ENCODE data around the gene PFKL. TPM values are rescaled to one million over a fixed set of nuclear protein-coding genes. Genes with fewer than 3 reads are reported as not detected.

The PFKL gene
- polyA plus RNA-seq, 4 donors: 138 to 281 (median 216) TPM

DNA sequence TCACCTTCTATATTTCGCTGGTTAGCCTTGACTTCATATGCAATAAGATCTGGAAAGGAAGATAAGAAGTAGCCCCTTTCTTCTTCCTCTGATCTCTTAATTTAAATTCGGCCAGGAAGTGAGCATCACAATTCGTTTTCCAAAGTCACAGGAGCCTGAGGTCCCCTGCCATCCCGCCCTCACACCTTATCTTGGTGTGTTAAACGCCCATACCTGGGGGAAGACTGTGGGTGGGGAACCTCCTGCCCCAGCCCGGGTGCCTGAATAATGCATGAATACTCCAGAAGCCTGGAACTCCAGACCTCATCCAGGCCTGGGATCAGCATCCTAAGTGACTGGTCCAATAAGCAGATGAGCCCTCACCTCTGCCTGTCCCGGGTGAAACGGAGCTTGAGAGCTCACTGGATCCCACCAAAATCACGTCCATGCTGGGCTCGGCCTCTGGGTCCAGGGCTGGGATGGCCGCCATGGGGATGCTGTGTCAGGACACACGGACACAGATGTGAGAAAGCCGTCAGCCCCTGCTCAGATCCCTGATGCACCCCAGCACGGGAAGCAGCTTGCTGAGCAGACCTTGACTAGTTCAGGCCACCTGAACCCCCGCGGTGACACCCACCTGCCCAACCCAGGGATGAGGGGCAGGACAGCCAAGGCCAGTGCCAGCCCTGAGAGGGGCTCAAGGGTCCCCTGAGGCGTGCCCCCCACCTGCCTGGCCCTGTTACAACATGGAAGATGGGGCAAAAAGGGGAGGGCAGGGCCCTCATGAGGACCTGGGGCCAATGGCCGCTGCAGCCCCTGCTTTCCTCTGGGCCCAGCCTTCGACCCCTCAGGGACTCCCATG lies 38.8 kb upstream of the PFKL start:
- no peak for DNase-seq

DNA sequence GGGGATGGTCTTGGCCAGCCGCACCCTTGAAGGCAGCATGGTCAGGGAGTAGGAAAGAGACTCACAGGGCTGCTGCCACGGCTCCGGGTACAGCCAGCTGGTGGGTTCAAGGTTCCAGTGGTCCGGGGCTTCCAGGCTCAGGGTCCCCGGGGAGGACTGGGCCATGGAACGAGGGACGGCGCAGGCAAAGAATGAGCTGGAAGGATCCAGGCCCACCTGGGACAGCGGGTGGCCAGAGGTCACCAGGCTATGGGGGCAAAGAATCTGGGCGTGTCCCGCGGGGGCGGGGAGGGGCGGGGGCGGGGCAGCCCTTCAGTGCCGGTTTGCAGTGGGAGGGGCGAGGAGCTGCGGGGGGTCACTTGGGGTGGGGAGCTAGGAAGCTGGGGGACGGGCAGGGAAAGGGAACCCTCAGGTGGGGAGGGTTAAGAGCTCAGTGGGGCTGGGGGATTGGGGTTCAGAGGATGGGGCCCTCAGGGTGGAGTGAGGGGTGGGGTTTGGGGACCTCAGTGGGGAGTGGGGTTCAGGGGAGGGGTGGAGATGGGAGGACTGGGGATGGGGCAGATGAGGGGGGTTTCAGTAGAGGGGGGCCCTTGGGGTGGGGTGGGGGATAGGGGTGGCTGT lies 38.1 kb upstream of the PFKL start, which contains the start of gene DNMT3L:
Gene DNMT3L (minus strand): TSS at position 223 of the 621 bp plus-strand sequence. CDS start 638 bp downstream, outside the sequence.
- no peaks in the 10 kb centered on the region for H3K4me1 ChIP-seq (ENCODE audit: control insufficient read depth in 3 of 3, insufficient read depth in 2 of 3, low read depth in 1 of 3, low read length in 2 of 3)
- FAIRE-seq (no peak), DNase-seq (no peak)
- no peak within 1 kb of the TSS for H3K27ac ChIP-seq (ENCODE audit: low read depth in 1 of 3, low read length in 2 of 3)
- H3K27me3 ChIP-seq (ENCODE audit: control insufficient read depth in 3 of 3, insufficient read depth in 3 of 3, low read length in 3 of 3): no peaks in the 10 kb centered on the region
- WGBS, 3 donors: 32 to 64% (median 48%) methylated on average over 15 to 19 of the region's 19 CpGs
- no peak within 1 kb of the TSS for H3K4me3 ChIP-seq (ENCODE audit: low read depth in 1 of 3, low read length in 3 of 3)
- H3K9me3 ChIP-seq (ENCODE audit: control insufficient read depth in 2 of 2, insufficient read depth in 1 of 2, low read depth in 1 of 2, low read length in 1 of 2): peaks cover 0 to 8% of the 10 kb centered on the region in 2 donors
- H3K36me3 ChIP-seq (ENCODE audit: control insufficient read depth in 3 of 3, insufficient read depth in 2 of 3, low read depth in 1 of 3, low read length in 3 of 3): no peaks in the 10 kb centered on the region

More for the DNA sequence above, 38.8 kb upstream of the PFKL start:
- no peak overlapping the region for H3K4me3 ChIP-seq (ENCODE audit: low read depth in 1 of 3, low read length in 3 of 3)
- no peaks in the 10 kb centered on the region for H3K36me3 ChIP-seq (ENCODE audit: control insufficient read depth in 3 of 3, insufficient read depth in 2 of 3, low read depth in 1 of 3, low read length in 3 of 3)
- no peaks in the 10 kb centered on the region for H3K4me1 ChIP-seq (ENCODE audit: control insufficient read depth in 3 of 3, insufficient read depth in 2 of 3, low read depth in 1 of 3, low read length in 2 of 3)
- peaks cover 0 to 8% of the 10 kb centered on the region in 2 donors for H3K9me3 ChIP-seq (ENCODE audit: control insufficient read depth in 2 of 2, insufficient read depth in 1 of 2, low read depth in 1 of 2, low read length in 1 of 2)
- 76 to 80% (median 80%) methylated on average over 18 to 19 of the region's 19 CpGs for WGBS, 3 donors
- no peaks in the 10 kb centered on the region for H3K27me3 ChIP-seq (ENCODE audit: control insufficient read depth in 3 of 3, insufficient read depth in 3 of 3, low read length in 3 of 3)
- H3K27ac ChIP-seq (ENCODE audit: low read depth in 1 of 3, low read length in 2 of 3): no peak overlapping the region
- no peak for FAIRE-seq

DNA sequence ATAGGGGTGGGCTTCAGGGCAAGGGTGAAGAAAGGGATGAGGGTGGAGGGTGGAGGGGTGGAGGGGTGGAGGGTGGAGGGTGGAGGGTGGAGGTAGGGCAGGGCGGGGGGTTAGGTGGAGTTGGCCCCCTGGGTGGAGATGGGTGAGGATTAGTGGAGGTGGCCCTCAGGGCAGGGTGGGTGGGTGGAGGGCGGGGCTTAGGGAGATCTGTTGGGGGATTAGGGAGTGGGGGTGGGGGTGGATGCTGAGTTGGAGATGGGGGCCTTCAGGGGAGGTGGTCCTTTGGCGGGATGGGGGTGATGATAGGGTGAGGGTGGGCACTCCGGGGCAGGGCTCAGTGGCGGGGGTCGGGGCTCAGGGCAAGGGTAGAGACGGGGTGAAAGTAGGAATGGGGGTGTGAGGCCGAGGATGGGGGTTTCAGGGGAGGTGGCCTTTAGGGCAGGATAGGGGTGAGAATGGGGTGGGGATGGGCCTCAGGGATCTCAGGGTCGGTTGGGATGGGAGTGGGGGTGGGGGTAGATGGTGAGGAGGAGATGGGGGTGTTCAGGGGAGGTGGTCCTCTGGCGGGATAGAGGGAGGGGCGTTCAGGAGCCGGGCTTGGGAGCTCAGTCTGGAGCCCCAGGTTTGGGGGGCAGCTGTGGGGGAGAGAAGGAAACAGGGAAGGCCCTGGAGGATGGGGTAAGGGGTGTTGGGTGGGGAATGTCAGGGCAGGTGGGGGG lies 37.4 kb upstream of the PFKL start:
- DNase-seq: no peak

DNA sequence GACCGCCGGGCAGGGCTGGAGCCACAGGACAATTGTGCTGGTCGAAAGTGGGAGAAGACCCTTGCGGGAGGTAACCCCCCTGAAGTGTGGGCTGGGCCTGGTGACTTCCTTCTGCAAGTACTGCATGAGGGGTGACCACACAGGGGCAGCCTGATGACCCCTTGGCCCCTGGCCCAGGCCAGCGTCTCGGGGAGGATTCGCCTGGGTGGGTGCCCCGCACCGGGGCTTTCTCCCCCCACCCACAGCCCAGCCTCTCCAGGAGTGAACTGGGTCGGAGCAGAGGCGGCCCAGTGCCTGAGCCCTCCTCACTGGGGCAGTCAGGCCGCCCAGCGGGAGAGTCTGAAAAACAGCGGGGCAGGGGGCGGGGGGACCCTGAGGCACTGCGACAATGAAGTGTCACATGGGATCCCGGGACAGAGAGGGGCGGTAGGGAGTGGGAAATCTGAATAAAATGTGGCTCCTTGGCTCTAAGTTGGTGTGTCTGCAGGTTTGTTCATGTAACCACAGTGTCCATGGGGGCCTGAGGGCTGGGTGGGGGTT lies 36.6 kb upstream of the PFKL start:
- H3K27ac ChIP-seq (ENCODE audit: low read depth in 1 of 3, low read length in 2 of 3): no peak overlapping the region
- DNase-seq (no peak), FAIRE-seq (no peak)
- no peaks in the 10 kb centered on the region for H3K36me3 ChIP-seq (ENCODE audit: control insufficient read depth in 3 of 3, insufficient read depth in 2 of 3, low read depth in 1 of 3, low read length in 3 of 3)
- H3K27me3 ChIP-seq (ENCODE audit: control insufficient read depth in 3 of 3, insufficient read depth in 3 of 3, low read length in 3 of 3): no peaks in the 10 kb centered on the region
- H3K4me1 ChIP-seq (ENCODE audit: control insufficient read depth in 3 of 3, insufficient read depth in 2 of 3, low read depth in 1 of 3, low read length in 2 of 3): no peaks in the 10 kb centered on the region
- H3K9me3 ChIP-seq (ENCODE audit: control insufficient read depth in 2 of 2, insufficient read depth in 1 of 2, low read depth in 1 of 2, low read length in 1 of 2): peaks cover 0 to 8% of the 10 kb centered on the region in 2 donors
- no peak overlapping the region for H3K4me3 ChIP-seq (ENCODE audit: low read depth in 1 of 3, low read length in 3 of 3)
- WGBS, 3 donors: 78 to 83% (median 83%) methylated on average over 12 to 18 of the region's 18 CpGs

More for the DNA sequence above, 37.4 kb upstream of the PFKL start:
- Histone ChIP-seq H3K27ac (ENCODE audit: low read depth in 1 of 3, low read length in 2 of 3) (no peak overlapping the region), H3K9me3 (ENCODE audit: control insufficient read depth in 2 of 2, insufficient read depth in 1 of 2, low read depth in 1 of 2, low read length in 1 of 2) (peaks cover 0 to 8% of the 10 kb centered on the region in 2 donors), H3K4me3 (ENCODE audit: low read depth in 1 of 3, low read length in 3 of 3) (no peak overlapping the region), H3K36me3 (ENCODE audit: control insufficient read depth in 3 of 3, insufficient read depth in 2 of 3, low read depth in 1 of 3, low read length in 3 of 3) (no peaks in the 10 kb centered on the region), H3K4me1 (ENCODE audit: control insufficient read depth in 3 of 3, insufficient read depth in 2 of 3, low read depth in 1 of 3, low read length in 2 of 3) (no peaks in the 10 kb centered on the region), H3K27me3 (ENCODE audit: control insufficient read depth in 3 of 3, insufficient read depth in 3 of 3, low read length in 3 of 3) (no peaks in the 10 kb centered on the region)
- WGBS, 3 donors: 69 to 81% (median 71%) methylated on average over 10 to 12 of the region's 12 CpGs
- FAIRE-seq: no peak

DNA sequence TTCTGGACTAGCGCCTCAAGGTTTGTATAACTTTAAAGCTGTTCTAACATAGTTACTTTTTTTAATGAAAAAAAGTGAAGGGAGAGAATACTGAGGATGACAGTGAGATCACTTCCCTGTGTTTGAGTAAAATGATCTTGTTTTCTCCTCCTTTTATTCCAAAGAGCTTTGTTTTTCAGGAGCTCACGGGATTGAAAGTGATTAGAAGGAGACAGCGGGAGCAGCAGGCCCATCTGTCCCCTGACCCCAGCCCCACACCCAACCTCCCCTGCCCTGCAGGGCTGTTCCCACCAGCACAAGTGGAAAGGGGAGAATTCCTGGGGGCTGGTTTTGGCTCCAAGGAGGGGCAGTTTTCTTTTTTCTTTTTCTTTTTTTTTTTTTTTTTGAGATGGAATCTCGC lies 36.1 kb upstream of the PFKL start:
- Histone ChIP-seq H3K27ac (ENCODE audit: low read depth in 1 of 3, low read length in 2 of 3) (no peak overlapping the region), H3K36me3 (ENCODE audit: control insufficient read depth in 3 of 3, insufficient read depth in 2 of 3, low read depth in 1 of 3, low read length in 3 of 3) (no peaks in the 10 kb centered on the region), H3K4me3 (ENCODE audit: low read depth in 1 of 3, low read length in 3 of 3) (no peak overlapping the region), H3K27me3 (ENCODE audit: control insufficient read depth in 3 of 3, insufficient read depth in 3 of 3, low read length in 3 of 3) (no peaks in the 10 kb centered on the region), H3K9me3 (ENCODE audit: control insufficient read depth in 2 of 2, insufficient read depth in 1 of 2, low read depth in 1 of 2, low read length in 1 of 2) (peaks cover 0 to 8% of the 10 kb centered on the region in 2 donors), H3K4me1 (ENCODE audit: control insufficient read depth in 3 of 3, insufficient read depth in 2 of 3, low read depth in 1 of 3, low read length in 2 of 3) (no peaks in the 10 kb centered on the region)
- FAIRE-seq (no peak), DNase-seq (no peak)
- WGBS, 3 donors: 85 to 90% (median 86%) methylated on average over 3 to 4 of the region's 4 CpGs

DNA sequence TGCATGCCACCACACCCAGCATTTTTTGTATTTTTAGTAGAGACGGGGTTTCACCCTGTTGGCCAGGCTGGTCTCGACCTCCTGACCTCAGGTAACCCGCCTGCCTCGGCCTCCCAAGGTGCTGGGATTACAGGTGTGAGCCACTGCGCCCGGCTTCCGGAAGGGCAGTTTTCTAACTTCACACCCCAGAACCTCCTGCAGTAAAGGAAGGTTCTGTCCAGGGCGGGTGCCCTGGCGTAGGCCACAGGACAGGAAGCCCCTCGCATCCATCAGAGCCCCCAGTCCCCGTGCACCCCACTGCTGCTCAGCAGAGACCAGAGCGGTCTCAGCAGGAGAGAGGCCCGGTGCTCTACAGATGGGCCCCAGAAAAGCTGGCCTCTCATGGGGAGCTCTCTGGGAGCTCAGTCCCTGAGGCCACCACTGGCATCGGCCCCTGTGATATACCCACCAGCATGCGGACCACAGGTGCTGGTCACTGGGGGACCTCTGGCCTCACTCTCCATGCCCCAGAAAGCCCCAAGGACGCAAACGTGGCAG lies 34.1 kb upstream of the PFKL start:
- no peak for FAIRE-seq
- no peaks in the 10 kb centered on the region for H3K36me3 ChIP-seq (ENCODE audit: control insufficient read depth in 3 of 3, insufficient read depth in 2 of 3, low read depth in 1 of 3, low read length in 3 of 3)
- WGBS, 3 donors: 87 to 92% (median 91%) methylated on average over 17 of the region's 17 CpGs
- no peaks in the 10 kb centered on the region for H3K27me3 ChIP-seq (ENCODE audit: control insufficient read depth in 3 of 3, insufficient read depth in 3 of 3, low read length in 3 of 3)
- no peak for DNase-seq
- H3K4me3 ChIP-seq (ENCODE audit: low read depth in 1 of 3, low read length in 3 of 3): no peak overlapping the region
- no peaks in the 10 kb centered on the region for H3K4me1 ChIP-seq (ENCODE audit: control insufficient read depth in 3 of 3, insufficient read depth in 2 of 3, low read depth in 1 of 3, low read length in 2 of 3)
- H3K27ac ChIP-seq (ENCODE audit: low read depth in 1 of 3, low read length in 2 of 3): no peak overlapping the region
- H3K9me3 ChIP-seq (ENCODE audit: control insufficient read depth in 2 of 2, insufficient read depth in 1 of 2, low read depth in 1 of 2, low read length in 1 of 2): no peaks in the 10 kb centered on the region

DNA sequence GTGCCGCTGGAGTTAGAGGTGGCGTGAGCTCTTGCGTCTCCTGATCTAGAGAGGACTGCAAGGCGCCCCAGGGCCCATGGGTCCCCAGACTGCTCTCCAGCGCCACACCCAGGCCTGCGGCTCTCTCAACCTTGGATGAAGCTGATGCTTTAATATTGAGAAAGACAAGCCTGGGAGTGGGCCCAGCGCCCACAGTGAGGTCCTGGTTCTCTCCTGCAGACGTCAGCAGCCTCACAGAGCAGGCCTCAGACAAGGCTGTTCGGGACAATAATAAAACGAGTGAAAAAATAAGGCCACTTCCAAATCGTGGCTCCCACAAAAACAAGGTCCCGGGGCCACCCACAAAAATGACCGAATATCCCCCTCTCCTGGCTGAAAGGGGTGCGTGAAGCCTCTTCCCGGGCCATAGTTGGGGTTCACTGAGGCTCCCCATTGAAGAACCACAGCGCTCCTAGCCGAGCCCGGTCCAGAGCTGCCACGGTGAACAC lies 32.2 kb upstream of the PFKL start:
- no peaks in the 10 kb centered on the region for H3K9me3 ChIP-seq (ENCODE audit: control insufficient read depth in 2 of 2, insufficient read depth in 1 of 2, low read depth in 1 of 2, low read length in 1 of 2)
- WGBS, 3 donors: 66 to 78% (median 71%) methylated on average over 19 of the region's 19 CpGs
- H3K36me3 ChIP-seq (ENCODE audit: control insufficient read depth in 3 of 3, insufficient read depth in 2 of 3, low read depth in 1 of 3, low read length in 3 of 3): no peaks in the 10 kb centered on the region
- no peaks in the 10 kb centered on the region for H3K4me1 ChIP-seq (ENCODE audit: control insufficient read depth in 3 of 3, insufficient read depth in 2 of 3, low read depth in 1 of 3, low read length in 2 of 3)
- DNase-seq (no peak), FAIRE-seq (no peak)
- no peak overlapping the region for H3K27ac ChIP-seq (ENCODE audit: low read depth in 1 of 3, low read length in 2 of 3)
- no peak overlapping the region for H3K4me3 ChIP-seq (ENCODE audit: low read depth in 1 of 3, low read length in 3 of 3)
- H3K27me3 ChIP-seq (ENCODE audit: control insufficient read depth in 3 of 3, insufficient read depth in 3 of 3, low read length in 3 of 3): no peaks in the 10 kb centered on the region

DNA sequence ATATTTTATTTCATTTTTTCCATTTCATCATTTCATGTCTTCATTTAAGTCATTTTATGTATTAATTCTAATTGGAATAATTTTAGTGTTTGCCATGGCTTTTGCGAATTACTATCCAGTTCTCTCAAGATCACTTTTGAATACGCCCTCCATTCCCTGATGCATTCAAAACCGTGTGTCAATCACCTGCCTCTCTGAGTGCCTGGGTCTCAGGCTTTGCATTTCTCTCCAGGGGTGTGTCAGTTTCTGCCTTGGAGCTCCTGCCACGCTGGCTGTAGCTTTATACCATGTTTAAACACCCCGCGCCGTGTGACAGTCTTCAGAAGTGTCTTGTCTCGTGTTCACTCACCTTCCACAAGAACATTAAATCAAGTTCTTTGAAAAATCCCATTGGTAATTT lies 30.8 kb upstream of the PFKL start:
- no peaks in the 10 kb centered on the region for H3K9me3 ChIP-seq (ENCODE audit: control insufficient read depth in 2 of 2, insufficient read depth in 1 of 2, low read depth in 1 of 2, low read length in 1 of 2)
- H3K4me1 ChIP-seq (ENCODE audit: control insufficient read depth in 3 of 3, insufficient read depth in 2 of 3, low read depth in 1 of 3, low read length in 2 of 3): no peaks in the 10 kb centered on the region
- H3K36me3 ChIP-seq (ENCODE audit: control insufficient read depth in 3 of 3, insufficient read depth in 2 of 3, low read depth in 1 of 3, low read length in 3 of 3): no peaks in the 10 kb centered on the region
- no peaks in the 10 kb centered on the region for H3K27me3 ChIP-seq (ENCODE audit: control insufficient read depth in 3 of 3, insufficient read depth in 3 of 3, low read length in 3 of 3)
- no peak for DNase-seq
- no peak for FAIRE-seq
- H3K4me3 ChIP-seq (ENCODE audit: low read depth in 1 of 3, low read length in 3 of 3): no peak overlapping the region
- 74 to 81% (median 80%) methylated on average over 8 of the region's 8 CpGs for WGBS, 3 donors
- H3K27ac ChIP-seq (ENCODE audit: low read depth in 1 of 3, low read length in 2 of 3): no peak overlapping the region

All from small intestine (tissue), 7 donors.